HepG2 (cell line): ENCODE results near the gene ASB3. TPM values are rescaled to one million over a fixed set of nuclear protein-coding genes. Genes with fewer than 3 reads are reported as not detected.

Source experiments
- ATAC-seq: fragments of 200-7000 bp; cut with Tn5 transposase; 3 replicates; pipeline ENCODE4 v1.9.1; 2020; ENCODE audit warnings: mild to moderate bottlenecking, moderate library complexity
- BruUV-seq: library from RNA; stranded (reverse); fragments of 400-500 nt; replicated peaks from 2 replicates; lab custom pipeline; 2021; lab: Mats Ljungman, UMichigan
- CTCF ChIA-PET: fragments of 300-600 bp; formaldehyde crosslinking; extraction: SDS; loops from one replicate; lab custom pipeline; 2021; ENCODE audit warnings: low total read pairs, inconsistent platforms, low intra/inter-chr PET ratio; lab: Yijun Ruan, JAX
- POLR2A ChIA-PET: fragments of 350-600 bp; sonication (Branson Sonifier 250); formaldehyde crosslinking; loops from one replicate; lab custom pipeline; 2020; ENCODE audit warnings: antibody characterized with exemption, inconsistent platforms; lab: Yijun Ruan, JAX
- DNase-seq: peaks from one replicate; pipeline ENCODE4 v3.0.0-alpha.2; 2015; ENCODE audit warnings: low spot score
- FAIRE-seq: peaks from 3 replicates; lab custom pipeline; 2011; peaks lifted over from hg19 to GRCh38; lab: Jason Lieb, UNC
- H2AFZ ChIP-seq: one replicate; pipeline ENCODE4 v1.6.1; 2011; ENCODE audit warnings: low read length, inconsistent platforms
- H3K27ac ChIP-seq: fragments of 300-600 bp; 3 replicates; pipeline ENCODE4 v1.8.0; 2011; ENCODE audit warnings: mixed run types, mild to moderate bottlenecking, mixed read lengths, low read length, inconsistent platforms; ENCODE audit not compliant: insufficient read depth; ENCODE audit errors: extremely low read length
- H3K27me3 ChIP-seq, 2 experiments: fragments of 200-600 bp in 1 of 2; 2 replicates in 1 of 2; 3 replicates in 1 of 2; pipeline versions ENCODE4 v1.6.0 to v1.8.0; 2011; ENCODE audit warnings: low read length in 2 of 2, mild to moderate bottlenecking in 2 of 2, moderate library complexity in 2 of 2, inconsistent platforms in 1 of 2; ENCODE audit not compliant: insufficient read depth in 2 of 2, control insufficient read depth in 1 of 2
- H3K36me3 ChIP-seq, 2 experiments: fragments of 200-600 bp in 1 of 2; replicated peaks in 1 of 2; 2 replicates in 1 of 2; 3 replicates in 1 of 2; pipeline versions ENCODE4 v1.5.1 to v1.8.0; 2011; ENCODE audit warnings: low read length in 2 of 2, inconsistent platforms in 1 of 2; ENCODE audit not compliant: insufficient read depth in 2 of 2, control insufficient read depth in 1 of 2
- H3K4me1 ChIP-seq: 2 replicates; pipeline ENCODE4 v1.5.1; 2012; ENCODE audit warnings: low read length, inconsistent platforms; ENCODE audit not compliant: insufficient read depth
- H3K4me2 ChIP-seq: 2 replicates; pipeline ENCODE4 v1.6.0; 2011; ENCODE audit warnings: low read depth, low read length, inconsistent platforms
- H3K4me3 ChIP-seq, 3 experiments: fragments of 200-600 bp in 1 of 3; sonication (generic), shearing (Covaris generic) in 1 of 3; replicated peaks in 1 of 3; 2 replicates each; pipeline ENCODE4 v1.5.1; 2011 to 2016; ENCODE audit warnings: low read length in 3 of 3, inconsistent platforms in 2 of 3, low read depth in 2 of 3, mild to moderate bottlenecking in 2 of 3, control low read depth in 1 of 3, mixed read lengths in 1 of 3; ENCODE audit not compliant: insufficient read depth in 1 of 3
- H3K79me2 ChIP-seq: one replicate; pipeline ENCODE4 v1.6.1; 2011; ENCODE audit warnings: low read length, inconsistent platforms; ENCODE audit not compliant: insufficient read depth
- H3K9ac ChIP-seq: 2 replicates; pipeline ENCODE4 v1.6.0; 2011; ENCODE audit warnings: mild to moderate bottlenecking, low read depth, low read length, inconsistent platforms; ENCODE audit not compliant: insufficient read depth
- H3K9me3 ChIP-seq: 2 replicates; pipeline ENCODE4 v1.5.1; 2012; ENCODE audit warnings: mild to moderate bottlenecking, low read length
- H4K20me1 ChIP-seq: 2 replicates; pipeline ENCODE4 v1.6.0; 2011; ENCODE audit warnings: inconsistent platforms, mild to moderate bottlenecking, low read length, moderate library complexity; ENCODE audit not compliant: insufficient read depth
- GATAD1 ChIP-seq: IDR thresholded peaks from 2 replicates; pipeline ENCODE4 v1.6.1; 2016; ENCODE audit warnings: missing genetic modification reagents, missing compliant biosample characterization
- HMG20B ChIP-seq: conservative IDR thresholded peaks from 2 replicates; pipeline ENCODE4 v1.6.1; 2016; ENCODE audit warnings: missing genetic modification reagents, missing compliant biosample characterization
- KAT8 ChIP-seq: IDR thresholded peaks from 2 replicates; pipeline ENCODE4 v1.6.1; 2016; ENCODE audit warnings: missing genetic modification reagents, missing compliant biosample characterization
- KLF16 ChIP-seq, 2 experiments: sonication (generic) in 1 of 2; formaldehyde crosslinking in 1 of 2; IDR thresholded peaks; 2 replicates each; pipeline versions ENCODE4 v1.6.1 to v1.8.0; 2016 to 2023; ENCODE audit warnings: missing genetic modification reagents in 2 of 2, missing compliant biosample characterization in 1 of 2
- MBNL3 ChIP-seq: fragments of 250-450 bp; sonication (Bioruptor Pico); conservative IDR thresholded peaks from 2 replicates; pipeline ENCODE4 v1.8.0; 2022; ENCODE audit warnings: mild to moderate bottlenecking, inconsistent platforms
- NAIF1 ChIP-seq: sonication (generic); formaldehyde crosslinking; IDR thresholded peaks from 2 replicates; pipeline ENCODE4 v1.5.0; 2020; ENCODE audit warnings: mild to moderate bottlenecking, missing genetic modification reagents, borderline replicate concordance
- NR3C1 ChIP-seq: sonication (generic); formaldehyde crosslinking; IDR thresholded peaks from 2 replicates; pipeline ENCODE4 v1.4.0; 2020; ENCODE audit warnings: missing genetic modification reagents
- NRL ChIP-seq: sonication (generic); formaldehyde crosslinking; IDR thresholded peaks from 2 replicates; pipeline ENCODE4 v1.5.0; 2020; ENCODE audit warnings: missing genetic modification reagents, mild to moderate bottlenecking, moderate library complexity, borderline replicate concordance
- RBM39 ChIP-seq: fragments of 200-400 bp; formaldehyde crosslinking; IDR thresholded peaks from one replicate; pipeline ENCODE4 v1.6.1; 2018; ENCODE audit warnings: antibody characterized with exemption, mild to moderate bottlenecking, low read depth, low read length; ENCODE audit not compliant: poor library complexity, severe bottlenecking
- TCF7L2 ChIP-seq: IDR thresholded peaks from 2 replicates; pipeline ENCODE4 v1.6.1; 2011; ENCODE audit warnings: mild to moderate bottlenecking, low read depth, low read length, moderate library complexity
- U2AF1 ChIP-seq: fragments of 200-400 bp; formaldehyde crosslinking; optimal IDR thresholded peaks from 2 replicates; pipeline ENCODE3; 2017; ENCODE audit warnings: mild to moderate bottlenecking, low read depth, low read length
- YEATS4 ChIP-seq: sonication (generic); formaldehyde crosslinking; IDR thresholded peaks from 2 replicates; pipeline ENCODE4 v1.4.0; 2020; ENCODE audit warnings: missing genetic modification reagents, borderline replicate concordance
- ZGPAT ChIP-seq: IDR thresholded peaks from 2 replicates; pipeline ENCODE4 v1.6.1; 2016; ENCODE audit warnings: mild to moderate bottlenecking
- ZMYM4 ChIP-seq: sonication (generic); formaldehyde crosslinking; IDR thresholded peaks from 2 replicates; pipeline ENCODE4 v1.8.1; 2023; ENCODE audit warnings: mild to moderate bottlenecking, missing genetic modification reagents
- ZNF557 ChIP-seq: sonication (generic); formaldehyde crosslinking; IDR thresholded peaks from 2 replicates; pipeline ENCODE4 v1.4.0; 2020; ENCODE audit warnings: missing genetic modification reagents
- ZNF766 ChIP-seq: sonication (generic); formaldehyde crosslinking; IDR thresholded peaks from 2 replicates; pipeline ENCODE4 v1.5.0; 2020; ENCODE audit warnings: missing genetic modification reagents, borderline replicate concordance
- ZSCAN30 ChIP-seq: sonication (generic); formaldehyde crosslinking; IDR thresholded peaks from 2 replicates; pipeline ENCODE4 v1.5.0; 2020; ENCODE audit warnings: mild to moderate bottlenecking, missing genetic modification reagents
- WGBS: methylation state at CpG from one replicate; pipeline ENCODE4 v1.1.6; 2017; ENCODE audit warnings: low lambda C conversion rate; 5-methylcytosine and 5-hydroxymethylcytosine counted together
- in situ Hi-C: cut with HindIII; loops from 2 replicates; pipeline ENCODE4 v1.10.0; 2017; ENCODE audit warnings: low pct_unique_long_range_greater_than_20kb; ENCODE audit not compliant: extremely low pct_ligation_motif_present
- intact Hi-C: fragments of 100-400 bp; cut with micrococcal nuclease; formaldehyde crosslinking; loops from one replicate; pipeline ENCODE4 v1.10.0; 2022; ENCODE audit not compliant: unreplicated experiment
- polyA plus RNA-seq, 8 experiments: library from polyadenylated mRNA; depleted of rRNA in 3 of 8; stranded (reverse) in 7 of 8; unstranded in 1 of 8; fragments of >200 nt; fragmentation: Illumina TruSeq in 4 of 8; extraction: Trizol in 4 of 8; gene quantifications; 2 replicates each; pipeline versions ENCODE4 v1.2.1 to v1.2.3, GENCODE V29; 2011 to 2016; ENCODE audit warnings: low read depth in 4 of 8, missing spikeins in 1 of 8, mixed read lengths in 1 of 8; ENCODE audit not compliant: insufficient read depth in 1 of 8
- total RNA-seq, 5 experiments: library from RNA; depleted of rRNA; stranded (reverse); fragments of >200 nt; fragmentation: Illumina TruSeq; extraction: Trizol; gene quantifications; 2 replicates each; pipeline ENCODE4 v1.2.3, GENCODE V29; 2016; ENCODE audit warnings: low read depth in 1 of 5
- TF ChIP-seq, protein P1 (sequence below): IDR thresholded peaks from 2 replicates; pipeline ENCODE4 v1.6.1; 2016; ENCODE audit warnings: low read depth
- TF ChIP-seq, protein P2 (sequence below): sonication (generic); formaldehyde crosslinking; IDR thresholded peaks from 2 replicates; pipeline ENCODE4 v1.4.0; 2020; ENCODE audit warnings: missing genetic modification reagents
- TF ChIP-seq, protein P3 (sequence below): sonication (generic); formaldehyde crosslinking; IDR thresholded peaks from 2 replicates; pipeline ENCODE4 v1.8.1; 2023; ENCODE audit warnings: mild to moderate bottlenecking, moderate library complexity, missing genetic modification reagents

ASB3 gene
- total and polyA plus RNA-seq, 2 of the 13 experiments (the other 11 are each of a cell fraction or from before 2014, with no cell fraction given), result 40.1 to 41.8 TPM

DNA sequence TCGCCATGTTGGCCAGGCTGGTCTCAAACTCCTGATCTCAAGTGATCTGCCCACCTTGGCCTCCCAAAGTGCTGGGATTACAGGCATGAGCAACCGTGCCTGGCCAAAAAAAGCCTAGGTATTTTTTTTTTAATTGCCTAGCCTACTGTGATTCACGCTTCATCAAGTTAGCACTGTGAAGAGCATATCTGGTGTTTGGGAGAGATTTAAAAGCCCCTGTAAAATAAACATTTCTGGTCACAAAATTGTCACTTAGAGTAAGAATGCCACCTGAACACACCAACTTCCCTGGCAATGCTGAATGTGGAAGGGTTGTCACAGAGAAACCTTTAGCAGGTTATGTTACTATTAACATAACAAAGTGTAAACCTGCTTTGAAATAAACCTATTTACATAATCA lies 58.8 kb downstream of the ASB3 start:
- Histone ChIP-seq H2AFZ (no peak overlapping the region), H3K4me2 (no peak overlapping the region)
- no peak for FAIRE-seq
- TF ChIP-seq ZGPAT (CRISPR knock-in tag) (no peak), NR3C1 (CRISPR knock-in tag) (no peak), ZNF557 (CRISPR knock-in tag) (no peak), NAIF1 (CRISPR knock-in tag) (no peak), HMG20B (no peak), ZSCAN30 (CRISPR knock-in tag) (no peak), MBNL3 (no peak), GATAD1 (CRISPR knock-in tag) (no peak), KAT8 (CRISPR knock-in tag) (no peak), NRL (CRISPR knock-in tag) (no peak), YEATS4 (CRISPR knock-in tag) (no peak), KLF16 (CRISPR knock-in tag; IDR thresholded peaks at IDR 0.05) (no peak), ZMYM4 (CRISPR knock-in tag) (no peak), U2AF1 (no peak), TCF7L2 (no peak), ZNF766 (CRISPR knock-in tag) (no peak), RBM39 (no peak)
- TF ChIP-seq, protein P1, sequence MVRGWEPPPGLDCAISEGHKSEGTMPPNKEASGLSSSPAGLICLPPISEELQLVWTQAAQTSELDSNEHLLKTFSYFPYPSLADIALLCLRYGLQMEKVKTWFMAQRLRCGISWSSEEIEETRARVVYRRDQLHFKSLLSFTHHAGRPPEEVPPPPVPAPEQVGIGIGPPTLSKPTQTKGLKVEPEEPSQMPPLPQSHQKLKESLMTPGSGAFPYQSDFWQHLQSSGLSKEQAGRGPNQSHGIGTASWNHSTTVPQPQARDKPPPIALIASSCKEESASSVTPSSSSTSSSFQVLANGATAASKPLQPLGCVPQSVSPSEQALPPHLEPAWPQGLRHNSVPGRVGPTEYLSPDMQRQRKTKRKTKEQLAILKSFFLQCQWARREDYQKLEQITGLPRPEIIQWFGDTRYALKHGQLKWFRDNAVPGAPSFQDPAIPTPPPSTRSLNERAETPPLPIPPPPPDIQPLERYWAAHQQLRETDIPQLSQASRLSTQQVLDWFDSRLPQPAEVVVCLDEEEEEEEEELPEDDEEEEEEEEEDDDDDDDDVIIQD, result no peak
- TF ChIP-seq, protein P2, sequence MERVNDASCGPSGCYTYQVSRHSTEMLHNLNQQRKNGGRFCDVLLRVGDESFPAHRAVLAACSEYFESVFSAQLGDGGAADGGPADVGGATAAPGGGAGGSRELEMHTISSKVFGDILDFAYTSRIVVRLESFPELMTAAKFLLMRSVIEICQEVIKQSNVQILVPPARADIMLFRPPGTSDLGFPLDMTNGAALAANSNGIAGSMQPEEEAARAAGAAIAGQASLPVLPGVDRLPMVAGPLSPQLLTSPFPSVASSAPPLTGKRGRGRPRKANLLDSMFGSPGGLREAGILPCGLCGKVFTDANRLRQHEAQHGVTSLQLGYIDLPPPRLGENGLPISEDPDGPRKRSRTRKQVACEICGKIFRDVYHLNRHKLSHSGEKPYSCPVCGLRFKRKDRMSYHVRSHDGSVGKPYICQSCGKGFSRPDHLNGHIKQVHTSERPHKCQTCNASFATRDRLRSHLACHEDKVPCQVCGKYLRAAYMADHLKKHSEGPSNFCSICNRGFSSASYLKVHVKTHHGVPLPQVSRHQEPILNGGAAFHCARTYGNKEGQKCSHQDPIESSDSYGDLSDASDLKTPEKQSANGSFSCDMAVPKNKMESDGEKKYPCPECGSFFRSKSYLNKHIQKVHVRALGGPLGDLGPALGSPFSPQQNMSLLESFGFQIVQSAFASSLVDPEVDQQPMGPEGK, result no peak
- TF ChIP-seq, protein P3, sequence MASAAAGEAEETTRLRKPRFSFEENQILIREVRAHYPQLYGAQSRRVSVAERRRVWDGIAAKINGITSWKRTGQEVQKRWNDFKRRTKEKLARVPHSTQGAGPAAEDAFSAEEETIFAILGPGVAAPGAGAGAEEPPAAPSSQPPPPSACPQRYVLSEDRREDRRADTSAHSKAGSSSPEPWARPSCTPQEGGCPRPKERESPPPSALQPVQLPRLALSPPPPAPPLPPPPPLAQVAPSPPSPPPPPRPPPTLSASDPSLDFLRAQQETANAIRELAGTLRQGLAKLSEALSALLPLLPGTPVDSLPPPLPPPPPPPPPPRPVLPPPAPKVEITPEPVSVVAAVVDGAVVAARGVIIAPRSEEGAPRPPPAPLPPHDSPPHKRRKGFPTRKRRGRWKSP (CRISPR knock-in tag), result no peak
- TF ChIP-seq, all 625 proteins: peak for 0
- ChIA-PET CTCF (no interaction called here), POLR2A (no interaction called here)
- no peak overlapping the region for H3K9ac ChIP-seq
- BruUV-seq, result no TSS peak
- H3K36me3 ChIP-seq, result peaks cover 8 to 24% of the 10 kb centered on the region in 2 experiments
- H3K27ac ChIP-seq, result no peak overlapping the region
- 100% methylated on average over 3 of the region's 3 CpGs for WGBS
- no peak overlapping the region for H3K4me3 ChIP-seq
- intact Hi-C loops, result no loop called here
- H3K4me1 ChIP-seq, result no peaks in the 10 kb centered on the region
- no peak for ATAC-seq
- no peaks in the 10 kb centered on the region for H3K9me3 ChIP-seq
- no peaks in the 10 kb centered on the region for H3K79me2 ChIP-seq
- H4K20me1 ChIP-seq, result no peaks in the 10 kb centered on the region
- no peak for DNase-seq
- H3K27me3 ChIP-seq, result no peaks in the 10 kb centered on the region
- in situ Hi-C loops, result no loop called here
